HG03575 (cell line): Measurements from ENCODE around the gene WDR36.
A peak's percentile ranks its signal among the peaks of the same experiment; 100 is the strongest.
"Not testable (repeated sequence)": the region's sequence is repeated elsewhere in the genome, so short reads cannot be mapped to it uniquely, and the experiment has no call there.

ENCODE experiments used
- ATAC-seq: cut with Tn5 transposase; IDR thresholded peaks from one replicate; pipeline ENCODE4 v1.9.1; 2021; ENCODE audit not compliant: unreplicated experiment, insufficient number of reproducible peaks, low FRiP score; ENCODE audit errors: extremely low read depth

WDR36 gene

GRCh38 chr5:111132731-111133435 lies 40.7 kb downstream of the WDR36 start:
- ATAC-seq = no peak

GRCh38 chr5:111133436-111133751 lies 41.2 kb downstream of the WDR36 start:
- ATAC-seq = no peak

GRCh38 chr5:111134087-111134486 lies 41.9 kb downstream of the WDR36 start:
- ATAC-seq = no peak

DNA sequence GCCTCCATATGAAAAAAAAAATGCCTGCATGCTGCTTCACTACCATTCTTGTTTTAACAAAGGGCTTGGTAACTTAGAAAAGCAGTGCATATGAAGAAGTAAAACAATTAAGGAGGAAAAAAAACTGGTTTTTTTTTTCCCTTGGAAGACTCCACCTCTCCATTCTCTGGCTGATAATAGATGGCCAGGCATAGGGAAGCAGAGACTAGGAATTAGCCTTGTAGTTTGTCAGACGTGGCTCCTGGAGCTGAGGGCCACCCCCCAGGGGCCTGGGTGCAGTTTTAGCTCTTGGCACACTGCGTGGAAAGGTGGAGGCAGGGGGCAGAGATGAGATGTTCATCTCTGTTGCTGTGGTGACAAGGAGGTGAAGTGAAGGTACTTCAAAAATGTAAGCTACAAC lies 42.7 kb downstream of the WDR36 start:
- no peak for ATAC-seq

GRCh38 chr5:111135363-111135762 lies 43.2 kb downstream of the WDR36 start:
- no peak for ATAC-seq

GRCh38 chr5:111135946-111136345 lies 43.8 kb downstream of the WDR36 start:
- no peak for ATAC-seq

DNA sequence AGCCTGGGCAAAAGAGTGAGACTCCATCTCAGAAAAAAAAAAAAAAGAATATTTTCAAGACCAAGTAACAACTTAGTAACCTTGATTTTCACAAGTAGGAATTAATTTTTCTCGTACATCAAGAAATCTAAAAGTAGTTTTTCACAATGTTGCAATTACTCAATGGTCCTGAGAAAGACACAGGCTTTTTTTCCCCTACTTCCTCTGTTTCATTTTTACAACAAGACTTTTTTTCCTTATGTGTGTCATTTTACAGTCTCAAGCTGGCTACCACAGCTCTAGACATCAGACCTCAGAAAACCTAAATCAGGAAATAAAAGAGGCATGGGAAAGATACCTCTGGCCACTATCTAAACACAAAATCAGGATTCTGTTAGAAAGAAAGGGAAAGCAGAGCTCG lies 45.9 kb downstream of the WDR36 start:
- no peak for ATAC-seq

DNA sequence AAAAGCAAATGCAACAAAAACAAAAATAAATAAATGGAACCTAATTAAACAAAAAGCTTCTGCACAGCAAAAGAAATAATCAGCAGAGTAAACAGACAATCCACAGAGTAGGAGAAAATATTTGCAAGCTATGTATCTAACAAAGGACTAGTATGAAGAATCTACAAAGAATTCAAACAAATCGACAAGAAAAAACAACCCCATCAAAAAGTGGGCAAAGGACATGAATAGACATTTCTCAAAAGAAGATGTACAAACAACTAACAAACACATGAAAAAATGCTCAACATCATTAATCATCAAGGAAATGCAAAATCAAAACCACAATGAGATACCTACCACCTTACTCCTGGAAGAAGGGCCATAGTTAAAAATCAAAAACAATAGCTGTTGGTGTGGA lies 49.3 kb downstream of the WDR36 start:
- ATAC-seq = not testable (repeated sequence)

- ATAC-seq = no peak
Observed at GRCh38 chr5:111142932-111143331, 50.8 kb downstream of the WDR36 start.

GRCh38 chr5:111143910-111144309 lies 51.8 kb downstream of the WDR36 start:
- peak; percentile 13 for ATAC-seq

- peak; percentile 94 for ATAC-seq
Observed at GRCh38 chr5:111144352-111144930, 52.3 kb downstream of the WDR36 start.

DNA sequence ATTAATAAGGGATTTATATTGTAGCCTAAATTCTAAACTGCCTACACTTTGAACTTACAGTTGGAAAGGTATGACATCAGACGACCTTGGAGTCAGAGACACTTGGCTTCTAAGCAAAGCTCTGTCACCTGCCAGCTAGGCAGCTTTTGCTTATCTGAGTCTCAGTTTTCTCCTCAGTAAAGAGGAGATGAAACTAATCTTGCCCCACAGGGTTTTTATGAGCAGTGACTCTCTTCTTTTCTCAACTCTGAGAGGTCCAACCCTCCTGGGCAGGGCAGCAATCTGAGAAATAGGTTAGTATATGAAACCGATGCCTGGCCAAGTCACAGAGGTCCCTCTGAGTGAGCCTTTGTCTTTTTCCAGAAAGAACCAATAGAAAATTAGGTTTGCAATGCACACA lies 53.9 kb downstream of the WDR36 start:
- no peak for ATAC-seq

- ATAC-seq = no peak
Observed at GRCh38 chr5:111147502-111147901, 55.4 kb downstream of the WDR36 start.

DNA sequence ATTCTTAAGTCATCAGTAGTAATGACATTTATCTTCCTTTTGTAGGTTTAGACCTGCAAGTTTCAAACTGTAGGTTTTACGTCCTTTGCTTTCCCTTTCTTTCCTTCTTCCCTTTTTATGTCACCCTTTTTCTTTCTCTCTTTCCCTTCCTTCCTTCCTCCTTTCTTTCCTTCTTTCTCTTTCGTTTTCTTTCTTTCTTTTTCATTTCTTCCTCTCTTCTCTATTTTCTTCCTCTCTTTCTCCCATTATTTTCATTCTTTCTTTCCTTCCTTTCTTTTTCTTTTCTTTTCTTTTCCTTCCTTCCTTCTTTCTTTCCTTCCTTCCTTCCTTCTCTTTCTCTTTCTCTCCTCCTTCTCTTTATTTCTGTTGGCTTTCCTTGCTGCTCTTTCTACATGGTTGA lies 59.9 kb downstream of the WDR36 start:
- ATAC-seq = no peak

GRCh38 chr5:111153483-111153882 lies 61.3 kb downstream of the WDR36 start:
- ATAC-seq = no peak

GRCh38 chr5:111153945-111154344 lies 61.8 kb downstream of the WDR36 start:
- ATAC-seq = no peak

DNA sequence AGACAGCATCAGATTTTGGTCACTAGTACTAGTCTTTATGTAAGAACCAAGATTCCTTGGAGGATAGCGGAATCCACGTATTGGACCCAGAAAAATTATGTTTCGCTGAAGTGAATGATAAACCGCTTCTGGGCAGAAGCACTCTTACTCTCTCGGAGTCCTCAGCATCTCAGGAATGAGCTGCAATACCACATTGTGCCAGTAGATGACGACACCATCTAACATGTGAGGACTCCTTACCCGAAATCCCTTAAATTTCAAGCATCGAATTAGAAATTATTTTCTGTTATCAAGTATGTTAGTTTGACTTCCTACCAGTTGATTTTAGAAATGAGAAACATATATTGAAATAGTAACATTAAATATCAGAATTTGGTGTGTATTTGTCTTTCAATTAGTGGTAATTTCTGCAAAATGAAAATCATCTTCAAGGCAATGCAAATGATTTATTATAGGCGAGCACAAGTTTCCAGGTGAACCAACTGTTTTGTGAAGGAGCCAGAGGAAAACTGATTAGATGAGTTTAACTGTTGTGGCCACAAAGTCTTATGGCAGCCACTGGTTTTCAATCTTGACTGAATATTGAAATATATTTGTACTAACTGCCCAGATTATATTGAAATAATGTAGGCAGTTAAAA lies 66.1 kb downstream of the WDR36 start:
- ATAC-seq = no peak

GRCh38 chr5:111159845-111160244 lies 67.7 kb downstream of the WDR36 start:
- ATAC-seq = no peak

DNA sequence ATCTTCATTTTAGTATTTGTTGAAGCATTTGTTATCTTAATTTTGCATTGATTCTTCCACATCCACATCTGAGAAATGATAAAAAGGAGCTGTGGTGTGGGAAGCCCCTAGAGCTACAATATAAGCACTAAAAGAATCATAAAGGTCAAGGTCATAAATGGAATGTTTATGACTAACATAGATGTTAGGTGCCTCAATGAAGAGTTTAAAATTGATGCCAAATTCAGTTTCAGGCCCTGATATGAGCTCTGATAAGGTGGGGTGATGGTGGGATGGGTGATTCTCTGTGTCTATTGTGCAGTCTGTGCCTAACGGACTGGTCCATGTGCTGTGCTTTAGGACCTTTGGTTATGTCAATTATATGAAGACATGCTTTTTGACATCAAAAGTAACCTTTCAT lies 70.9 kb downstream of the WDR36 start:
- ATAC-seq = no peak

- no peak for ATAC-seq
Observed at GRCh38 chr5:111165058-111165457, 72.9 kb downstream of the WDR36 start.

GRCh38 chr5:111167551-111167950 lies 75.4 kb downstream of the WDR36 start:
- no peak for ATAC-seq
